GM12873 (cell line): ENCODE data around the gene TOM1.

Experiments used
- CTCF ChIP-seq: IDR thresholded peaks from 2 replicates; pipeline ENCODE4 v1.5.1; 2012; ENCODE audit warnings: low read depth, mild to moderate bottlenecking, moderate library complexity, low read length, control low read depth; ENCODE audit not compliant: insufficient read depth; ENCODE audit errors: missing control alignments

TOM1 gene

GRCh38 chr22:35318346-35319215 lies 18.9 kb downstream of the TOM1 start:
- no peak for TF ChIP-seq CTCF

- TF ChIP-seq CTCF, result no peak
Measured at GRCh38 chr22:35319244-35319985, 19.7 kb downstream of the TOM1 start.

DNA sequence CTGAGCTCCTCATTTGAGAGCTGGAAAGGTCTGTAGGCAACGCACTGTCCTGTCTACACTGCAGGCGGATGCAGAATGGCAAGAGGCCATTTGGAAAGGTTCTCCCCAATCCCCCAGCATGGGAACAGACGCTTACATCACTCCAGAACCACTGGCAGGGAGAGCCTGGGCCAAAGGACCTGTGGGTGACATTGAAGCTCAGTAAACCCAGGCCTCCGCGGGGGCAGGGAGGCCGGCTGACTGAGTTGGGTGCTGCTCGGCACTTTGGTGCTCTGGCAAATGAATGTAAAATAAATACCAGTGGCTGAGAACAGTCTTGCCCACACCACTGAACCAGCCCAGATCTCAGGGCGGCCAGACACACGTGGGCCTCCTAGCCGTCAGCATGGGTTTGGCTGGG lies 22.4 kb downstream of the TOM1 start:
- TF ChIP-seq CTCF, result no peak

- TF ChIP-seq CTCF, result no peak
Measured at GRCh38 chr22:35322893-35323292, 23.2 kb downstream of the TOM1 start.

DNA sequence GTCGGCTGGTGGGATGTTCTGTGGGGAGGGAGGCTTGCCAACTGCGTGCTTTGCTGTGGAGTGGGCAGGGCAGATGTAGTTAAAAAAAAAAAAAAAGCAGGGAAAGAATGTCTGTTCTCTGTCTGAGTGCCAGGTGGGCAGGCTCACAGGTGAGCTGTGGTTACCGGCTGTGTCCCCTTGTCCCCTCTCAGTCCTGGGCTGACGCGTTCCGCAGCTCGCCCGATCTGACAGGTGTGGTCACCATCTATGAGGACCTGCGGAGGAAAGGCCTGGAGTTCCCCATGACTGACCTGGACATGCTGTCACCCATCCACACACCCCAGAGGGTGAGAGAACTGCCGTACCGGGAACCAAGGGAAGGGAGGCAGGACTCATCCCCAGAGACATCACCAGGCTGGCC lies 23.6 kb downstream of the TOM1 start:
- TF ChIP-seq CTCF, result no peak

GRCh38 chr22:35324067-35324466 lies 24.4 kb downstream of the TOM1 start:
- TF ChIP-seq CTCF, result no peak

- no peak for TF ChIP-seq CTCF
Measured at GRCh38 chr22:35324762-35325161, 25.1 kb downstream of the TOM1 start.
